GM12878 (cell line): ENCODE measurements around the gene RHOT1. TPM values are rescaled to one million over a fixed set of nuclear protein-coding genes. Genes with fewer than 3 reads are reported as not detected.
"Not testable (repeated sequence)": the region's sequence is repeated elsewhere in the genome, so short reads cannot be mapped to it uniquely, and the experiment has no call there.

Source experiments
- ATAC-seq: fragments of 200-7000 bp; cut with Tn5 transposase; 3 replicates; pipeline ENCODE4 v1.9.1; 2020; ENCODE audit warnings: mild to moderate bottlenecking, moderate library complexity
- BruUV-seq: library from RNA; stranded (reverse); fragments of 400-500 nt; replicated peaks from 2 replicates; lab custom pipeline; 2021; lab: Mats Ljungman, UMichigan
- CTCF ChIA-PET: fragments of 300-600 bp; sonication (Branson Sonifier 250); formaldehyde crosslinking; extraction: SDS; loops from one replicate; lab custom pipeline; 2021; ENCODE audit warnings: inconsistent platforms; lab: Yijun Ruan, JAX
- POLR2A ChIA-PET: fragments of 350-600 bp; formaldehyde crosslinking; extraction: SDS; loops from one replicate; lab custom pipeline; 2021; ENCODE audit warnings: inconsistent platforms; lab: Charles Lee
- RAD21 ChIA-PET: fragments of 300-600 bp; sonication (Branson Sonifier 250); formaldehyde crosslinking; loops from one replicate; lab custom pipeline; 2023; ENCODE audit warnings: antibody characterized with exemption; ENCODE audit not compliant: unreplicated experiment; lab: Charles Lee
- SMC1A ChIA-PET: fragments of 300-600 bp; sonication (Branson Sonifier 250); formaldehyde crosslinking; loops from one replicate; lab custom pipeline; 2023; ENCODE audit not compliant: unreplicated experiment, uncharacterized antibody; lab: Charles Lee
- DNase-seq: peaks from one replicate; pipeline ENCODE4 v3.0.0-alpha.2; 2011; ENCODE audit warnings: low read depth, low spot score
- FAIRE-seq: peaks from 3 replicates; lab custom pipeline; 2011; peaks lifted over from hg19 to GRCh38; lab: Jason Lieb, UNC
- H2AFZ ChIP-seq: 2 replicates; pipeline ENCODE4 v1.6.0; 2011; ENCODE audit warnings: low read depth, low read length, control low read depth; ENCODE audit not compliant: control insufficient read depth
- H3K27ac ChIP-seq: 2 replicates; pipeline ENCODE4 v1.5.1; 2011; ENCODE audit warnings: control low read depth; ENCODE audit not compliant: control insufficient read depth, insufficient read depth
- H3K27me3 ChIP-seq, 2 experiments: replicated peaks in 1 of 2; 2 replicates each; pipeline versions ENCODE4 v1.6.0 to v1.6.1; 2011; ENCODE audit warnings: low read length in 1 of 2; ENCODE audit not compliant: control insufficient read depth in 2 of 2, insufficient read depth in 2 of 2
- H3K36me3 ChIP-seq, 2 experiments: 2 replicates each; pipeline ENCODE4 v1.5.1; 2011; ENCODE audit warnings: low read length in 1 of 2; ENCODE audit not compliant: control insufficient read depth in 2 of 2, insufficient read depth in 2 of 2
- H3K4me1 ChIP-seq: 2 replicates; pipeline ENCODE4 v1.6.1; 2011; ENCODE audit warnings: mild to moderate bottlenecking, low read length, moderate library complexity, mixed read lengths; ENCODE audit not compliant: control insufficient read depth, insufficient read depth
- H3K4me2 ChIP-seq: 2 replicates; pipeline ENCODE4 v1.6.0; 2011; ENCODE audit warnings: control low read depth; ENCODE audit not compliant: control insufficient read depth, insufficient read depth
- H3K4me3 ChIP-seq: fragments of 200-600 bp; sonication (generic); 2 replicates; pipeline ENCODE4 v1.5.1; 2016
- H3K79me2 ChIP-seq: 2 replicates; pipeline ENCODE4 v1.6.0; 2011; ENCODE audit warnings: low read length; ENCODE audit not compliant: control insufficient read depth, insufficient read depth
- H3K9ac ChIP-seq: 2 replicates; pipeline ENCODE4 v1.8.0; 2011; ENCODE audit warnings: low read length, control low read depth, mixed read lengths; ENCODE audit not compliant: control insufficient read depth, insufficient read depth
- H3K9me3 ChIP-seq: replicated peaks from 3 replicates; pipeline ENCODE4 v1.5.1; 2011; ENCODE audit warnings: mild to moderate bottlenecking, low read length; ENCODE audit not compliant: control insufficient read depth, insufficient read depth
- H4K20me1 ChIP-seq: 2 replicates; pipeline ENCODE4 v1.6.0; 2011; ENCODE audit not compliant: control insufficient read depth, insufficient read depth
- BACH1 ChIP-seq: fragments of 450-650 bp; IDR thresholded peaks from 2 replicates; pipeline ENCODE4 v1.6.1; 2017; ENCODE audit warnings: mild to moderate bottlenecking, borderline replicate concordance
- BCL3 ChIP-seq: IDR thresholded peaks from 2 replicates; pipeline ENCODE4 v1.6.1; 2011; ENCODE audit warnings: borderline replicate concordance, low read depth, mild to moderate bottlenecking, moderate library complexity, low read length; ENCODE audit not compliant: insufficient read depth, poor library complexity, severe bottlenecking
- ESRRA ChIP-seq: IDR thresholded peaks from 2 replicates; pipeline ENCODE4 v1.6.1; 2012; ENCODE audit warnings: mild to moderate bottlenecking, low read length, improper control_type of control experiment
- MEF2A ChIP-seq: IDR thresholded peaks from 2 replicates; pipeline ENCODE4 v1.6.1; 2011; ENCODE audit warnings: low read depth, mild to moderate bottlenecking, low read length, moderate library complexity; ENCODE audit not compliant: insufficient read depth
- MTA2 ChIP-seq: fragments of 450-650 bp; IDR thresholded peaks from 2 replicates; pipeline ENCODE4 v1.6.1; 2016; ENCODE audit warnings: low read depth, mild to moderate bottlenecking, moderate library complexity
- MTA3 ChIP-seq: IDR thresholded peaks from 2 replicates; pipeline ENCODE4 v1.6.1; 2012; ENCODE audit warnings: low read length, inconsistent platforms, borderline replicate concordance
- NR2C1 ChIP-seq: fragments of 450-650 bp; IDR thresholded peaks from 2 replicates; pipeline ENCODE4 v1.6.1; 2017; ENCODE audit warnings: antibody characterized with exemption, mild to moderate bottlenecking, moderate library complexity
- RAD21 ChIP-seq: IDR thresholded peaks from 2 replicates; pipeline ENCODE4 v1.6.1; 2011; ENCODE audit warnings: mild to moderate bottlenecking, low read depth, low read length, moderate library complexity; ENCODE audit not compliant: insufficient read depth
- SIN3A ChIP-seq: IDR thresholded peaks from 2 replicates; pipeline ENCODE4 v1.6.1; 2012; ENCODE audit warnings: low read depth, low read length, improper control_type of control experiment
- SIX5 ChIP-seq: IDR thresholded peaks from 2 replicates; pipeline ENCODE4 v1.6.1; 2011; ENCODE audit warnings: mild to moderate bottlenecking, low read depth, low read length, moderate library complexity; ENCODE audit not compliant: severe bottlenecking
- ZNF274 ChIP-seq: IDR thresholded peaks from one replicate; pipeline ENCODE4 v1.8.0; 2011; ENCODE audit not compliant: insufficient read length, insufficient read depth
- WGBS: methylation state at CpG from one replicate; pipeline ENCODE4 v1.1.6; 2016; ENCODE audit warnings: low lambda C conversion rate; ENCODE audit not compliant: insufficient replicate concordance, insufficient coverage; ENCODE audit errors: missing lambda C conversion rate; 5-methylcytosine and 5-hydroxymethylcytosine counted together
- in situ Hi-C: fragments of 300-500 bp; cut with MboI; formaldehyde crosslinking; loops from 9 replicates; pipeline ENCODE4 v1.14.3; 2018; ENCODE audit warnings: mixed read lengths
- intact Hi-C: fragments of 100-400 bp; cut with micrococcal nuclease; formaldehyde crosslinking; loops from one replicate; pipeline ENCODE4 v1.14.2; 2022; ENCODE audit not compliant: unreplicated experiment
- polyA plus RNA-seq, 11 experiments: library from polyadenylated mRNA; depleted of rRNA in 4 of 11; unstranded in 6 of 11; stranded (reverse) in 5 of 11; fragments of >200 nt; fragmentation: Nextera tagmentation in 4 of 11; fragmentation: Illumina TruSeq in 1 of 11; extraction: Ambion mirVana in 4 of 11; extraction: Trizol in 1 of 11; gene quantifications; 1 replicate in 1 of 11; 2 replicates in 10 of 11; pipeline versions ENCODE4 v1.2.1 to v1.2.3, GENCODE V29; 2011 to 2016; ENCODE audit warnings: inconsistent platforms in 2 of 11, missing spikeins in 2 of 11, low read depth in 1 of 11
- total RNA-seq, 4 experiments: library from RNA; depleted of rRNA in 3 of 4; stranded (reverse); fragments of >200 nt in 3 of 4; fragmentation: Illumina TruSeq in 1 of 4; extraction: Trizol in 1 of 4; gene quantifications; 2 replicates each; pipeline versions ENCODE4 v1.2.1 to v1.2.3, GENCODE V29; 2013 to 2021
- TF ChIP-seq, protein P1 (sequence below): fragments of 450-650 bp; formaldehyde crosslinking; IDR thresholded peaks from 2 replicates; pipeline ENCODE4 v1.4.0; 2022; ENCODE audit warnings: mild to moderate bottlenecking, moderate library complexity
- TF ChIP-seq, protein P2 (sequence below): fragments of 450-650 bp; IDR thresholded peaks from 2 replicates; pipeline ENCODE4 v1.6.1; 2016; ENCODE audit warnings: mild to moderate bottlenecking

RHOT1 gene
- total and polyA plus RNA-seq, 10 of the 15 experiments (the other 5 are each of a cell fraction or from before 2014, with no cell fraction given) = 13.3 to 68.2 (median 22.8) TPM

GRCh38 chr17:32099686-32100085 is 42.6 kb upstream of the RHOT1 start:
- no peak for DNase-seq
- in situ Hi-C loops (no loop called here), intact Hi-C loops (no loop called here)
- Histone ChIP-seq H3K4me1 (no peaks in the 10 kb centered on the region), H4K20me1 (no peaks in the 10 kb centered on the region), H3K4me3 (no peak overlapping the region), H3K9me3 (no peaks in the 10 kb centered on the region), H3K27ac (no peak overlapping the region), H3K36me3 (no peaks in the 10 kb centered on the region), H2AFZ (no peak overlapping the region), H3K9ac (no peak overlapping the region), H3K4me2 (no peak overlapping the region), H3K79me2 (no peaks in the 10 kb centered on the region), H3K27me3 (no peaks in the 10 kb centered on the region)
- no TSS peak for BruUV-seq
- FAIRE-seq = no peak
- TF ChIP-seq BCL3 = no peak
- TF ChIP-seq NR2C1 = no peak
- TF ChIP-seq BACH1 = no peak
- no peak for TF ChIP-seq SIN3A
- no peak for TF ChIP-seq MEF2A
- TF ChIP-seq SIX5 = no peak
- no peak for TF ChIP-seq MTA3
- TF ChIP-seq, protein P1, sequence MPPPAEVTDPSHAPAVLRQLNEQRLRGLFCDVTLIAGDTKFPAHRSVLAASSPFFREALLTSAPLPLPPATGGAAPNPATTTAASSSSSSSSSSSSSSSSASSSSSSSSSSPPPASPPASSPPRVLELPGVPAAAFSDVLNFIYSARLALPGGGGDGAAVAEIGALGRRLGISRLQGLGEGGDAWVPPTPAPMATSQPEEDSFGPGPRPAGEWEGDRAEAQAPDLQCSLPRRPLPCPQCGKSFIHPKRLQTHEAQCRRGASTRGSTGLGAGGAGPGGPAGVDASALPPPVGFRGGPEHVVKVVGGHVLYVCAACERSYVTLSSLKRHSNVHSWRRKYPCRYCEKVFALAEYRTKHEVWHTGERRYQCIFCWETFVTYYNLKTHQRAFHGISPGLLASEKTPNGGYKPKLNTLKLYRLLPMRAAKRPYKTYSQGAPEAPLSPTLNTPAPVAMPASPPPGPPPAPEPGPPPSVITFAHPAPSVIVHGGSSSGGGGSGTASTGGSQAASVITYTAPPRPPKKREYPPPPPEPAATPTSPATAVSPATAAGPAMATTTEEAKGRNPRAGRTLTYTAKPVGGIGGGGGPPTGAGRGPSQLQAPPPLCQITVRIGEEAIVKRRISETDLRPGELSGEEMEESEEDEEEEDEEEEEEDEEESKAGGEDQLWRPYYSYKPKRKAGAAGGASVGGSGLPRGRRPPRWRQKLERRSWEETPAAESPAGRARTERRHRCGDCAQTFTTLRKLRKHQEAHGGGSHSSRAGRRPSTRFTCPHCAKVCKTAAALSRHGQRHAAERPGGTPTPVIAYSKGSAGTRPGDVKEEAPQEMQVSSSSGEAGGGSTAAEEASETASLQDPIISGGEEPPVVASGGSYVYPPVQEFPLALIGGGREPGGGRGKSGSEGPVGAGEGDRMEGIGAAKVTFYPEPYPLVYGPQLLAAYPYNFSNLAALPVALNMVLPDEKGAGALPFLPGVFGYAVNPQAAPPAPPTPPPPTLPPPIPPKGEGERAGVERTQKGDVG (CRISPR knock-in tag) = no peak
- no peak for TF ChIP-seq ESRRA
- TF ChIP-seq RAD21 = no peak
- no peak for TF ChIP-seq ZNF274
- no peak for TF ChIP-seq MTA2
- TF ChIP-seq, protein P2, sequence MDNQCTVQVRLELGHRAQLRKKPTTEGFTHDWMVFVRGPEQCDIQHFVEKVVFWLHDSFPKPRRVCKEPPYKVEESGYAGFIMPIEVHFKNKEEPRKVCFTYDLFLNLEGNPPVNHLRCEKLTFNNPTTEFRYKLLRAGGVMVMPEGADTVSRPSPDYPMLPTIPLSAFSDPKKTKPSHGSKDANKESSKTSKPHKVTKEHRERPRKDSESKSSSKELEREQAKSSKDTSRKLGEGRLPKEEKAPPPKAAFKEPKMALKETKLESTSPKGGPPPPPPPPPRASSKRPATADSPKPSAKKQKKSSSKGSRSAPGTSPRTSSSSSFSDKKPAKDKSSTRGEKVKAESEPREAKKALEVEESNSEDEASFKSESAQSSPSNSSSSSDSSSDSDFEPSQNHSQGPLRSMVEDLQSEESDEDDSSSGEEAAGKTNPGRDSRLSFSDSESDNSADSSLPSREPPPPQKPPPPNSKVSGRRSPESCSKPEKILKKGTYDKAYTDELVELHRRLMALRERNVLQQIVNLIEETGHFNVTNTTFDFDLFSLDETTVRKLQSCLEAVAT = no peak
- ATAC-seq = no peak
- ChIA-PET CTCF (interaction anchor here (1.9 kb wide), 1 partner anchor 93 kb away, joined by 5 read pairs; the partner anchor contains the start of gene LRRC37B), POLR2A (no interaction called here), SMC1A (no interaction called here), RAD21 (no interaction called here)
- WGBS = 42% methylated on average over 2 of the region's 2 CpGs

- H3K4me2 ChIP-seq, POLR2A ChIA-PET, H3K9ac ChIP-seq, H3K36me3 ChIP-seq, H3K27me3 ChIP-seq, intact Hi-C loops, H3K79me2 ChIP-seq, in situ Hi-C loops, H3K27ac ChIP-seq, RAD21 ChIA-PET, H2AFZ ChIP-seq, H4K20me1 ChIP-seq, DNase-seq, H3K9me3 ChIP-seq, H3K4me1 ChIP-seq, FAIRE-seq, BruUV-seq, ATAC-seq, H3K4me3 ChIP-seq, SMC1A ChIA-PET: not testable (repeated sequence)
- WGBS = 52% methylated on average over 8 of the region's 8 CpGs
- CTCF ChIA-PET = interaction anchor here (1.9 kb wide), 1 partner anchor 94 kb away, joined by 5 read pairs; the partner anchor contains the start of gene LRRC37B
Observed at GRCh38 chr17:32100323-32100722, 42.0 kb upstream of the RHOT1 start.
